Gastrocnemius medialis (tissue), 4 donors: ENCODE data around the gene PRKCQ.

ENCODE experiments used
- POLR2A ChIP-seq, 2 donors: fragments of 450-650 bp; IDR thresholded peaks; one replicate each; pipeline ENCODE4 v1.6.1; 2017; ENCODE audit warnings: antibody characterized with exemption in 2 of 2, mild to moderate bottlenecking in 2 of 2, moderate library complexity in 2 of 2
- TF ChIP-seq, protein P1 (sequence below), 5 experiments: fragments of 450-650 bp in 3 of 5; fragments of 200-600 bp in 2 of 5; sonication (generic) in 2 of 5; IDR thresholded peaks in 4 of 5; conservative IDR thresholded peaks in 1 of 5; 1 replicate in 4 of 5; 2 replicates in 1 of 5; pipeline ENCODE4 v1.5.1; 2016 to 2019; ENCODE audit warnings: antibody characterized with exemption in 5 of 5, mild to moderate bottlenecking in 3 of 5, moderate library complexity in 3 of 5

DNA sequence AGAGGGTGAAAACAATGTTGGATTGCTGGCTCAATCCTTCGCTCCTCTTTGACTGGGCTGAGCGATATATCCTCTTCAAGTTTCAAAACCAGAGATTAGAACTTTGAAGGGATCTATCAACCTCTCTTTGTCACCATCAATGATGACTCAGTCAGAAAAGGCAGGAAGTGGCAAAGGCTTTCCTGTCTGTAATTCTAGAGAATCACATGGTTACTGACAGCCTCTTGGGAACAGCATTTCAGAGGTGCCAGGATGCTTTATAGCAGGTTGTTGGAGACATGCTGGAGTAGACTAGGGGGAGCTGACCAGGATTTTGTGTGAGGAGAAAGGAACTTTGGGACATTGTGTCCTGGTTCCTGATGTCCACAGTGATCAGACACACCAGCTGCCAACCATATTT is 81.3 kb downstream of the PRKCQ start:
- TF ChIP-seq POLR2A (IDR thresholded peaks at IDR 0.05), result peak in 1 of 2 donors; percentile 27
- TF ChIP-seq, protein P1, sequence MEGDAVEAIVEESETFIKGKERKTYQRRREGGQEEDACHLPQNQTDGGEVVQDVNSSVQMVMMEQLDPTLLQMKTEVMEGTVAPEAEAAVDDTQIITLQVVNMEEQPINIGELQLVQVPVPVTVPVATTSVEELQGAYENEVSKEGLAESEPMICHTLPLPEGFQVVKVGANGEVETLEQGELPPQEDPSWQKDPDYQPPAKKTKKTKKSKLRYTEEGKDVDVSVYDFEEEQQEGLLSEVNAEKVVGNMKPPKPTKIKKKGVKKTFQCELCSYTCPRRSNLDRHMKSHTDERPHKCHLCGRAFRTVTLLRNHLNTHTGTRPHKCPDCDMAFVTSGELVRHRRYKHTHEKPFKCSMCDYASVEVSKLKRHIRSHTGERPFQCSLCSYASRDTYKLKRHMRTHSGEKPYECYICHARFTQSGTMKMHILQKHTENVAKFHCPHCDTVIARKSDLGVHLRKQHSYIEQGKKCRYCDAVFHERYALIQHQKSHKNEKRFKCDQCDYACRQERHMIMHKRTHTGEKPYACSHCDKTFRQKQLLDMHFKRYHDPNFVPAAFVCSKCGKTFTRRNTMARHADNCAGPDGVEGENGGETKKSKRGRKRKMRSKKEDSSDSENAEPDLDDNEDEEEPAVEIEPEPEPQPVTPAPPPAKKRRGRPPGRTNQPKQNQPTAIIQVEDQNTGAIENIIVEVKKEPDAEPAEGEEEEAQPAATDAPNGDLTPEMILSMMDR (IDR thresholded peaks at IDR 0.05 in 4 of 5, conservative IDR thresholded peaks at IDR 0.05 in 1 of 5), result no peak
